Liver (tissue), 9 donors: ENCODE data around the gene PPL. TPM values are rescaled to one million over a fixed set of nuclear protein-coding genes. Genes with fewer than 3 reads are reported as not detected.

Experiments used
- DNase-seq: peaks from one replicate; pipeline ENCODE4 v3.0.0-alpha.2; 2017; ENCODE audit warnings: low spot score
- H3K27ac ChIP-seq, 2 donors: one replicate each; pipeline ENCODE4 v1.7.0; 2013; ENCODE audit warnings: inconsistent platforms in 2 of 2, low read length in 2 of 2, control low read depth in 1 of 2, low read depth in 1 of 2, mild to moderate bottlenecking in 1 of 2
- H3K27me3 ChIP-seq, 4 donors: one replicate each; pipeline versions ENCODE4 v1.6.1 to v1.7.0; 2013; ENCODE audit warnings: low read length in 3 of 4, inconsistent platforms in 1 of 4, mild to moderate bottlenecking in 1 of 4, moderate library complexity in 1 of 4; ENCODE audit not compliant: control insufficient read depth in 4 of 4, insufficient read depth in 4 of 4
- H3K36me3 ChIP-seq, 4 donors: one replicate each; pipeline versions ENCODE4 v1.6.1 to v1.7.0; 2013; ENCODE audit warnings: low read length in 3 of 4, mild to moderate bottlenecking in 3 of 4, low read depth in 1 of 4, moderate library complexity in 1 of 4; ENCODE audit not compliant: control insufficient read depth in 4 of 4, insufficient read depth in 3 of 4
- H3K4me1 ChIP-seq, 4 donors: one replicate each; pipeline versions ENCODE4 v1.6.1 to v1.7.0; 2013; ENCODE audit warnings: low read length in 3 of 4, mild to moderate bottlenecking in 3 of 4, moderate library complexity in 1 of 4; ENCODE audit not compliant: control insufficient read depth in 4 of 4, insufficient read depth in 4 of 4
- H3K4me3 ChIP-seq, 3 donors: one replicate each; pipeline versions ENCODE4 v1.6.1 to v1.7.0; 2013; ENCODE audit warnings: low read length in 3 of 3, control low read depth in 1 of 3, low read depth in 1 of 3, mild to moderate bottlenecking in 1 of 3
- H3K9ac ChIP-seq, 2 donors: one replicate each; pipeline ENCODE4 v1.7.0; 2013; ENCODE audit warnings: low read length in 2 of 2, mild to moderate bottlenecking in 2 of 2, moderate library complexity in 2 of 2, control low read depth in 1 of 2, low read depth in 1 of 2
- H3K9me3 ChIP-seq, 4 donors: one replicate each; pipeline versions ENCODE4 v1.6.1 to v1.7.0; 2013; ENCODE audit warnings: low read length in 3 of 4; ENCODE audit not compliant: control insufficient read depth in 4 of 4
- ATF3 ChIP-seq: IDR thresholded peaks from 2 replicates; pipeline ENCODE4 v1.6.1; 2016; ENCODE audit warnings: antibody characterized with exemption
- CTCF ChIP-seq: fragments of 150-350 bp; IDR thresholded peaks from 2 replicates; pipeline ENCODE4 v1.5.1; 2017; ENCODE audit warnings: improper control_type of control experiment, low read depth, low read length; ENCODE audit not compliant: missing input control
- EGR1 ChIP-seq, 2 donors: IDR thresholded peaks; 2 replicates each; pipeline ENCODE4 v1.6.1; 2016 to 2018; ENCODE audit warnings: antibody characterized with exemption in 2 of 2, low read depth in 2 of 2
- FOXA1 ChIP-seq: IDR thresholded peaks from 2 replicates; pipeline ENCODE4 v1.6.1; 2016; ENCODE audit warnings: antibody characterized with exemption
- FOXA2 ChIP-seq: IDR thresholded peaks from 2 replicates; pipeline ENCODE4 v1.6.1; 2016; ENCODE audit warnings: antibody characterized with exemption
- GABPA ChIP-seq, 2 donors: IDR thresholded peaks in 1 of 2; conservative IDR thresholded peaks in 1 of 2; 2 replicates each; pipeline ENCODE4 v1.6.1; 2016; ENCODE audit warnings: antibody characterized with exemption in 2 of 2, mild to moderate bottlenecking in 1 of 2, moderate library complexity in 1 of 2
- HNF4A ChIP-seq, 2 donors: conservative IDR thresholded peaks; 2 replicates each; pipeline ENCODE4 v1.6.1; 2016; ENCODE audit warnings: antibody characterized with exemption in 2 of 2, mild to moderate bottlenecking in 2 of 2
- HNF4G ChIP-seq: IDR thresholded peaks from 2 replicates; pipeline ENCODE4 v1.6.1; 2016; ENCODE audit warnings: antibody characterized with exemption
- NR2F2 ChIP-seq: IDR thresholded peaks from 2 replicates; pipeline ENCODE4 v1.6.1; 2016; ENCODE audit warnings: antibody characterized with exemption
- RAD21 ChIP-seq, 2 donors: IDR thresholded peaks; 2 replicates each; pipeline ENCODE4 v1.6.1; 2016; ENCODE audit warnings: antibody characterized with exemption in 2 of 2, mild to moderate bottlenecking in 2 of 2
- RXRA ChIP-seq, 2 donors: IDR thresholded peaks; 2 replicates each; pipeline ENCODE4 v1.6.1; 2017 to 2018; ENCODE audit warnings: antibody characterized with exemption in 2 of 2, mild to moderate bottlenecking in 1 of 2
- SP1 ChIP-seq: IDR thresholded peaks from 2 replicates; pipeline ENCODE4 v1.6.1; 2018; ENCODE audit warnings: antibody characterized with exemption, mild to moderate bottlenecking
- TAF1 ChIP-seq: conservative IDR thresholded peaks from 2 replicates; pipeline ENCODE4 v1.6.1; 2016; ENCODE audit warnings: antibody characterized with exemption, mild to moderate bottlenecking
- YY1 ChIP-seq: IDR thresholded peaks from 2 replicates; pipeline ENCODE4 v1.6.1; 2016; ENCODE audit warnings: antibody characterized with exemption, mild to moderate bottlenecking
- WGBS: extraction: QIAGEN DNeasy Blood & Tissue Kit; methylation state at CpG from one replicate; pipeline ENCODE4 v1.1.7; 2013; 5-methylcytosine and 5-hydroxymethylcytosine counted together
- polyA plus RNA-seq, 2 donors: library from polyadenylated mRNA; stranded (reverse) in 1 of 2; unstranded in 1 of 2; fragments of 200-250 nt in 1 of 2; fragments of >200 nt in 1 of 2; fragmentation: Nextera tagmentation in 1 of 2; extraction: Ambion mirVana in 1 of 2; gene quantifications; one replicate each; pipeline versions ENCODE4 v1.2.1 to v1.2.3, GENCODE V29; 2013 to 2015
- total RNA-seq, 2 donors: library from RNA; depleted of rRNA; stranded (reverse); fragments of >200 nt; gene quantifications; one replicate each; pipeline ENCODE4 v1.2.3, GENCODE V29; 2014
- TF ChIP-seq, protein P1 (sequence below): IDR thresholded peaks from 2 replicates; pipeline ENCODE4 v1.6.1; 2016; ENCODE audit warnings: antibody characterized with exemption
- TF ChIP-seq, protein P2 (sequence below): IDR thresholded peaks from 2 replicates; pipeline ENCODE4 v1.6.1; 2016; ENCODE audit warnings: antibody characterized with exemption
- TF ChIP-seq, protein P3 (sequence below): IDR thresholded peaks from 2 replicates; pipeline ENCODE4 v1.6.1; 2016; ENCODE audit warnings: antibody characterized with exemption, mild to moderate bottlenecking
- donor health status: healthy.
- donor health status: healthy.
- donor health status: healthy.
- donor health status: healthy.
- donor health status: healthy.

Gene PPL
- total and polyA plus RNA-seq, 4 donors, result 2.1 to 26.0 (median 6.1) TPM

- Histone ChIP-seq H3K27ac (no peak overlapping the region), H3K9ac (no peak overlapping the region), H3K9me3 (no peaks in the 10 kb centered on the region), H3K27me3 (no peaks in the 10 kb centered on the region), H3K4me3 (no peak overlapping the region), H3K36me3 (no peaks in the 10 kb centered on the region), H3K4me1 (peaks cover 9 to 37% (median 26%) of the 10 kb centered on the region in 4 donors)
- TF ChIP-seq SP1 (no peak), FOXA1 (no peak), HNF4G (no peak), GABPA (IDR thresholded peaks at IDR 0.05 in 1 of 2, conservative IDR thresholded peaks at IDR 0.05 in 1 of 2) (no peak), YY1 (no peak), FOXA2 (no peak), CTCF (no peak), HNF4A (conservative IDR thresholded peaks at IDR 0.05) (no peak), TAF1 (no peak), RXRA (IDR thresholded peaks at IDR 0.05) (no peak), ATF3 (no peak), RAD21 (IDR thresholded peaks at IDR 0.05) (no peak), EGR1 (IDR thresholded peaks at IDR 0.05; ENCODE audit: low read depth in 2 of 2) (no peak)
- TF ChIP-seq, protein P1, sequence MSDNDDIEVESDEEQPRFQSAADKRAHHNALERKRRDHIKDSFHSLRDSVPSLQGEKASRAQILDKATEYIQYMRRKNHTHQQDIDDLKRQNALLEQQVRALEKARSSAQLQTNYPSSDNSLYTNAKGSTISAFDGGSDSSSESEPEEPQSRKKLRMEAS, result no peak
- TF ChIP-seq, protein P2, sequence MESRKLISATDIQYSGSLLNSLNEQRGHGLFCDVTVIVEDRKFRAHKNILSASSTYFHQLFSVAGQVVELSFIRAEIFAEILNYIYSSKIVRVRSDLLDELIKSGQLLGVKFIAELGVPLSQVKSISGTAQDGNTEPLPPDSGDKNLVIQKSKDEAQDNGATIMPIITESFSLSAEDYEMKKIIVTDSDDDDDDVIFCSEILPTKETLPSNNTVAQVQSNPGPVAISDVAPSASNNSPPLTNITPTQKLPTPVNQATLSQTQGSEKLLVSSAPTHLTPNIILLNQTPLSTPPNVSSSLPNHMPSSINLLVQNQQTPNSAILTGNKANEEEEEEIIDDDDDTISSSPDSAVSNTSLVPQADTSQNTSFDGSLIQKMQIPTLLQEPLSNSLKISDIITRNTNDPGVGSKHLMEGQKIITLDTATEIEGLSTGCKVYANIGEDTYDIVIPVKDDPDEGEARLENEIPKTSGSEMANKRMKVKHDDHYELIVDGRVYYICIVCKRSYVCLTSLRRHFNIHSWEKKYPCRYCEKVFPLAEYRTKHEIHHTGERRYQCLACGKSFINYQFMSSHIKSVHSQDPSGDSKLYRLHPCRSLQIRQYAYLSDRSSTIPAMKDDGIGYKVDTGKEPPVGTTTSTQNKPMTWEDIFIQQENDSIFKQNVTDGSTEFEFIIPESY, result no peak
- TF ChIP-seq, protein P3, sequence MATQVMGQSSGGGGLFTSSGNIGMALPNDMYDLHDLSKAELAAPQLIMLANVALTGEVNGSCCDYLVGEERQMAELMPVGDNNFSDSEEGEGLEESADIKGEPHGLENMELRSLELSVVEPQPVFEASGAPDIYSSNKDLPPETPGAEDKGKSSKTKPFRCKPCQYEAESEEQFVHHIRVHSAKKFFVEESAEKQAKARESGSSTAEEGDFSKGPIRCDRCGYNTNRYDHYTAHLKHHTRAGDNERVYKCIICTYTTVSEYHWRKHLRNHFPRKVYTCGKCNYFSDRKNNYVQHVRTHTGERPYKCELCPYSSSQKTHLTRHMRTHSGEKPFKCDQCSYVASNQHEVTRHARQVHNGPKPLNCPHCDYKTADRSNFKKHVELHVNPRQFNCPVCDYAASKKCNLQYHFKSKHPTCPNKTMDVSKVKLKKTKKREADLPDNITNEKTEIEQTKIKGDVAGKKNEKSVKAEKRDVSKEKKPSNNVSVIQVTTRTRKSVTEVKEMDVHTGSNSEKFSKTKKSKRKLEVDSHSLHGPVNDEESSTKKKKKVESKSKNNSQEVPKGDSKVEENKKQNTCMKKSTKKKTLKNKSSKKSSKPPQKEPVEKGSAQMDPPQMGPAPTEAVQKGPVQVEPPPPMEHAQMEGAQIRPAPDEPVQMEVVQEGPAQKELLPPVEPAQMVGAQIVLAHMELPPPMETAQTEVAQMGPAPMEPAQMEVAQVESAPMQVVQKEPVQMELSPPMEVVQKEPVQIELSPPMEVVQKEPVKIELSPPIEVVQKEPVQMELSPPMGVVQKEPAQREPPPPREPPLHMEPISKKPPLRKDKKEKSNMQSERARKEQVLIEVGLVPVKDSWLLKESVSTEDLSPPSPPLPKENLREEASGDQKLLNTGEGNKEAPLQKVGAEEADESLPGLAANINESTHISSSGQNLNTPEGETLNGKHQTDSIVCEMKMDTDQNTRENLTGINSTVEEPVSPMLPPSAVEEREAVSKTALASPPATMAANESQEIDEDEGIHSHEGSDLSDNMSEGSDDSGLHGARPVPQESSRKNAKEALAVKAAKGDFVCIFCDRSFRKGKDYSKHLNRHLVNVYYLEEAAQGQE, result no peak
- WGBS, result 75% methylated on average over 7 of the region's 7 CpGs
- no peak for DNase-seq
Measured at GRCh38 chr16:4940719-4941118, 3.8 kb upstream of the PPL start.

GRCh38 chr16:4938683-4939030 is 1.7 kb upstream of the PPL start:
- Histone ChIP-seq H3K27me3 (no peaks in the 10 kb centered on the region), H3K27ac (no peak overlapping the region), H3K36me3 (no peaks in the 10 kb centered on the region), H3K4me3 (no peak overlapping the region), H3K4me1 (peaks cover 9 to 43% (median 34%) of the 10 kb centered on the region in 4 donors), H3K9me3 (no peaks in the 10 kb centered on the region), H3K9ac (no peak overlapping the region)
- no peak for TF ChIP-seq NR2F2
- TF ChIP-seq YY1, result no peak
- 90% methylated on average over 5 of the region's 5 CpGs for WGBS
- no peak for DNase-seq
